IMR-90 (cell line): ENCODE measurements around the gene SCN1B. TPM values are rescaled to one million over a fixed set of nuclear protein-coding genes. Genes with fewer than 3 reads are reported as not detected.

Source experiments
- ATAC-seq: fragments of 200-7000 bp; cut with Tn5 transposase; 2 replicates; pipeline ENCODE4 v1.9.1; 2020; ENCODE audit warnings: low read depth, mild to moderate bottlenecking, moderate library complexity
- BruUV-seq: library from RNA; stranded (reverse); fragments of 400-500 nt; replicated peaks from 2 replicates; lab custom pipeline; 2021; lab: Mats Ljungman, UMichigan
- CTCF ChIA-PET: fragments of 300-600 bp; formaldehyde crosslinking; extraction: SDS; loops from one replicate; lab custom pipeline; 2021; ENCODE audit warnings: antibody characterized with exemption; lab: Yijun Ruan, JAX
- POLR2A ChIA-PET: fragments of 300-600 bp; sonication (Branson Sonifier 250); formaldehyde crosslinking; loops from one replicate; lab custom pipeline; 2022; ENCODE audit warnings: antibody characterized with exemption; ENCODE audit not compliant: unreplicated experiment; lab: Charles Lee
- DNase-seq: peaks from one replicate; pipeline ENCODE4 v3.0.0; 2013
- H2AFZ ChIP-seq: replicated peaks from 2 replicates; pipeline ENCODE3; 2013; ENCODE audit warnings: low read length, mild to moderate bottlenecking; ENCODE audit not compliant: poor library complexity
- H2AK5ac ChIP-seq: 2 replicates; pipeline ENCODE4 v1.6.1; 2013; ENCODE audit warnings: low read depth, low read length, inconsistent platforms
- H2AK9ac ChIP-seq: replicated peaks from 2 replicates; pipeline ENCODE3; 2013; ENCODE audit warnings: mild to moderate bottlenecking, low read depth, low read length, moderate library complexity; ENCODE audit not compliant: poor library complexity
- H2BK120ac ChIP-seq: 2 replicates; pipeline ENCODE4 v1.6.1; 2013; ENCODE audit warnings: low read depth, low read length, inconsistent platforms
- H2BK15ac ChIP-seq: 3 replicates; pipeline ENCODE4 v1.6.1; 2013; ENCODE audit warnings: low read depth, low read length, inconsistent platforms
- H2BK20ac ChIP-seq: 2 replicates; pipeline ENCODE4 v1.6.1; 2013; ENCODE audit warnings: low read depth, mild to moderate bottlenecking, inconsistent platforms, low read length, moderate library complexity
- H2BK5ac ChIP-seq: 2 replicates; pipeline ENCODE4 v1.6.1; 2013; ENCODE audit warnings: mild to moderate bottlenecking, low read depth, low read length, inconsistent platforms; ENCODE audit not compliant: poor library complexity, severe bottlenecking
- H3K14ac ChIP-seq: replicated peaks from 2 replicates; pipeline ENCODE4 v1.6.1; 2013; ENCODE audit warnings: low read depth, low read length, inconsistent platforms
- H3K18ac ChIP-seq: 2 replicates; pipeline ENCODE4 v1.6.1; 2013; ENCODE audit warnings: low read depth, low read length, control low read depth
- H3K23ac ChIP-seq: 2 replicates; pipeline ENCODE4 v1.6.1; 2013; ENCODE audit warnings: low read depth, low read length, inconsistent platforms
- H3K27ac ChIP-seq: 2 replicates; pipeline ENCODE4 v1.5.1; 2013; ENCODE audit warnings: mild to moderate bottlenecking, control low read depth, low read length; ENCODE audit not compliant: insufficient read depth
- H3K27me3 ChIP-seq: 2 replicates; pipeline ENCODE4 v1.6.1; 2013; ENCODE audit warnings: low read length; ENCODE audit not compliant: control insufficient read depth, insufficient read depth
- H3K36me3 ChIP-seq: 2 replicates; pipeline ENCODE4 v1.6.1; 2013; ENCODE audit warnings: low read length, mixed read lengths; ENCODE audit not compliant: control insufficient read depth, insufficient read depth
- H3K4ac ChIP-seq: 2 replicates; pipeline ENCODE4 v1.6.1; 2013; ENCODE audit warnings: low read depth, low read length, inconsistent platforms
- H3K4me1 ChIP-seq: 2 replicates; pipeline ENCODE4 v1.6.1; 2013; ENCODE audit warnings: low read length, mixed read lengths; ENCODE audit not compliant: control insufficient read depth, insufficient read depth
- H3K4me2 ChIP-seq: 2 replicates; pipeline ENCODE4 v1.6.1; 2013; ENCODE audit warnings: low read depth, mild to moderate bottlenecking, control low read depth, low read length, moderate library complexity
- H3K4me3 ChIP-seq: 2 replicates; pipeline ENCODE4 v1.5.1; 2013; ENCODE audit warnings: low read depth, mild to moderate bottlenecking, control low read depth, low read length, moderate library complexity; ENCODE audit not compliant: insufficient read depth
- H3K56ac ChIP-seq: 2 replicates; pipeline ENCODE4 v1.6.1; 2013; ENCODE audit warnings: low read length, inconsistent platforms; ENCODE audit not compliant: insufficient read depth; ENCODE audit errors: extremely low read depth
- H3K79me1 ChIP-seq, 2 experiments: 2 replicates each; pipeline ENCODE4 v1.6.1; 2013; ENCODE audit warnings: low read length in 2 of 2, inconsistent platforms in 1 of 2, low read depth in 1 of 2
- H3K9ac ChIP-seq: 2 replicates; pipeline ENCODE4 v1.6.1; 2013; ENCODE audit warnings: low read depth, low read length, control low read depth
- H3K9me1 ChIP-seq: 2 replicates; pipeline ENCODE4 v1.6.1; 2013; ENCODE audit warnings: low read length, inconsistent platforms; ENCODE audit not compliant: insufficient read depth
- H3K9me3 ChIP-seq: 2 replicates; pipeline ENCODE4 v1.6.1; 2013; ENCODE audit warnings: low read length; ENCODE audit not compliant: control insufficient read depth, insufficient read depth
- H4K20me1 ChIP-seq: 2 replicates; pipeline ENCODE4 v1.6.1; 2013; ENCODE audit warnings: low read length, inconsistent platforms; ENCODE audit not compliant: insufficient read depth
- H4K5ac ChIP-seq: 2 replicates; pipeline ENCODE4 v1.6.1; 2013; ENCODE audit warnings: mild to moderate bottlenecking, low read depth, low read length, control low read depth
- H4K8ac ChIP-seq, 2 experiments: 2 replicates each; pipeline ENCODE4 v1.6.1; 2013; ENCODE audit warnings: low read depth in 2 of 2, low read length in 2 of 2, control low read depth in 1 of 2, inconsistent platforms in 1 of 2
- H4K91ac ChIP-seq: 2 replicates; pipeline ENCODE4 v1.6.1; 2013; ENCODE audit warnings: low read depth, low read length, inconsistent platforms; ENCODE audit not compliant: insufficient read depth
- BHLHE40 ChIP-seq: fragments of 150-350 bp; IDR thresholded peaks from 2 replicates; pipeline ENCODE4 v1.6.1; 2016; ENCODE audit warnings: mild to moderate bottlenecking, low read depth, low read length
- CEBPB ChIP-seq: IDR thresholded peaks from 2 replicates; pipeline ENCODE4 v1.6.1; 2012; ENCODE audit warnings: low read depth, low read length, improper control_type of control experiment
- CHD1 ChIP-seq: IDR thresholded peaks from 2 replicates; pipeline ENCODE4 v1.6.1; 2012; ENCODE audit warnings: low read depth, low read length, improper control_type of control experiment
- FOS ChIP-seq: fragments of 150-350 bp; IDR thresholded peaks from 2 replicates; pipeline ENCODE4 v1.6.1; 2016; ENCODE audit warnings: low read depth, low read length
- MAFK ChIP-seq: IDR thresholded peaks from 2 replicates; pipeline ENCODE4 v1.6.1; 2012; ENCODE audit warnings: low read depth, low read length, improper control_type of control experiment
- MAZ ChIP-seq: IDR thresholded peaks from 2 replicates; pipeline ENCODE4 v1.6.1; 2012; ENCODE audit warnings: low read depth, mild to moderate bottlenecking, low read length, improper control_type of control experiment, moderate library complexity, borderline replicate concordance
- MXI1 ChIP-seq: IDR thresholded peaks from 2 replicates; pipeline ENCODE4 v1.6.1; 2012; ENCODE audit warnings: low read depth, mild to moderate bottlenecking, low read length, moderate library complexity, borderline replicate concordance
- NFE2L2 ChIP-seq: fragments of 150-350 bp; IDR thresholded peaks from 2 replicates; pipeline ENCODE4 v1.6.1; 2016; ENCODE audit warnings: low read depth, mild to moderate bottlenecking, low read length
- POLR2A ChIP-seq: IDR thresholded peaks from 2 replicates; pipeline ENCODE4 v1.6.1; 2012; ENCODE audit warnings: mild to moderate bottlenecking, low read depth, low read length
- RAD21 ChIP-seq: IDR thresholded peaks from 2 replicates; pipeline ENCODE4 v1.6.1; 2012; ENCODE audit warnings: low read length, improper control_type of control experiment
- RCOR1 ChIP-seq: IDR thresholded peaks from 2 replicates; pipeline ENCODE4 v1.6.1; 2012; ENCODE audit warnings: mild to moderate bottlenecking, low read length, improper control_type of control experiment; ENCODE audit not compliant: insufficient replicate concordance
- RFX5 ChIP-seq: IDR thresholded peaks from 2 replicates; pipeline ENCODE4 v1.8.0; 2012; ENCODE audit warnings: low read depth, mild to moderate bottlenecking, low read length, moderate library complexity
- USF2 ChIP-seq: fragments of 150-350 bp; IDR thresholded peaks from 2 replicates; pipeline ENCODE4 v1.6.1; 2017; ENCODE audit warnings: mild to moderate bottlenecking, antibody characterized with exemption, low read length, low read depth
- WGBS, 2 experiments: methylation state at CpG; one replicate each; pipeline versions ENCODE4 v1.1.5 to v1.1.7; 2013; ENCODE audit warnings: missing lambda C conversion rate in 2 of 2; ENCODE audit not compliant: insufficient read length in 1 of 2; ENCODE audit errors: extremely low coverage in 2 of 2; 5-methylcytosine and 5-hydroxymethylcytosine counted together
- dilution Hi-C: fragments of 300-500 bp; cut with HindIII; formaldehyde crosslinking; loops from one replicate; pipeline ENCODE4 v1.14.3; 2018; ENCODE audit warnings: low sequenced_read_pairs; ENCODE audit not compliant: unreplicated experiment
- in situ Hi-C: fragments of 300-500 bp; cut with MboI; formaldehyde crosslinking; loops from 3 replicates; pipeline ENCODE4 v1.14.3; 2019; ENCODE audit warnings: low sequenced_read_pairs, inconsistent platforms, mixed read lengths
- intact Hi-C: fragments of 100-400 bp; cut with micrococcal nuclease; formaldehyde crosslinking; loops from 2 replicates; pipeline ENCODE4 v1.10.0; 2022
- polyA plus RNA-seq, 3 experiments: library from polyadenylated mRNA; depleted of rRNA; stranded (reverse); fragments of >200 nt; gene quantifications; 2 replicates each; pipeline ENCODE4 v1.2.3, GENCODE V29; 2012; ENCODE audit warnings: low replicate concordance in 1 of 3
- total RNA-seq: library from RNA; depleted of rRNA; stranded (reverse); fragments of >200 nt; gene quantifications from 2 replicates; pipeline ENCODE4 v1.2.3, GENCODE V29; 2012
- TF ChIP-seq, protein P1 (sequence below): conservative IDR thresholded peaks from 2 replicates; pipeline ENCODE4 v1.5.1; 2012; ENCODE audit warnings: mild to moderate bottlenecking, low read depth, low read length, improper control_type of control experiment

SCN1B gene
- total and polyA plus RNA-seq, 2 of the 4 experiments (the other 2 are of a cell fraction) = 2.0 to 9.6 TPM

GRCh38 chr19:35011091-35011689 is 19.1 kb upstream of the SCN1B start:
- Histone ChIP-seq H3K18ac (no peak overlapping the region), H2BK20ac (no peak overlapping the region), H2BK5ac (no peak overlapping the region), H3K27ac (no peak overlapping the region), H3K4me1 (peaks cover 7% of the 10 kb centered on the region), H3K56ac (no peak overlapping the region), H3K14ac (no peak overlapping the region), H2BK15ac (no peak overlapping the region), H3K36me3 (peaks cover 60% of the 10 kb centered on the region), H3K79me1 (peaks cover 2 to 52% of the 10 kb centered on the region in 2 experiments; a peak in 3 of 4 replicates), H3K4me3 (no peak overlapping the region), H4K8ac (no peak overlapping the region), H3K23ac (no peak overlapping the region), H2AFZ (no peak overlapping the region), H3K4me2 (no peak overlapping the region), H3K27me3 (no peaks in the 10 kb centered on the region), H2BK120ac (no peak overlapping the region), H4K5ac (no peak overlapping the region), H3K9me1 (peaks cover 8% of the 10 kb centered on the region), H3K4ac (no peak overlapping the region), H2AK5ac (no peak overlapping the region), H3K9me3 (no peaks in the 10 kb centered on the region), H4K20me1 (peaks cover 22% of the 10 kb centered on the region), H4K91ac (no peak overlapping the region), H3K9ac (no peak overlapping the region), H2AK9ac (no peak overlapping the region)
- ATAC-seq = no peak
- CTCF ChIA-PET = interaction anchor here (0.7 kb wide), 1 partner anchor 20 kb away, joined by 6 read pairs; no protein-coding TSS in a partner anchor
- TF ChIP-seq NFE2L2 (no peak), RAD21 (no peak), BHLHE40 (no peak), CHD1 (no peak), MAFK (no peak), FOS (no peak), CEBPB (no peak), POLR2A (no peak), RFX5 (no peak), MXI1 (no peak), MAZ (no peak), RCOR1 (no peak), USF2 (no peak)
- TF ChIP-seq, protein P1, sequence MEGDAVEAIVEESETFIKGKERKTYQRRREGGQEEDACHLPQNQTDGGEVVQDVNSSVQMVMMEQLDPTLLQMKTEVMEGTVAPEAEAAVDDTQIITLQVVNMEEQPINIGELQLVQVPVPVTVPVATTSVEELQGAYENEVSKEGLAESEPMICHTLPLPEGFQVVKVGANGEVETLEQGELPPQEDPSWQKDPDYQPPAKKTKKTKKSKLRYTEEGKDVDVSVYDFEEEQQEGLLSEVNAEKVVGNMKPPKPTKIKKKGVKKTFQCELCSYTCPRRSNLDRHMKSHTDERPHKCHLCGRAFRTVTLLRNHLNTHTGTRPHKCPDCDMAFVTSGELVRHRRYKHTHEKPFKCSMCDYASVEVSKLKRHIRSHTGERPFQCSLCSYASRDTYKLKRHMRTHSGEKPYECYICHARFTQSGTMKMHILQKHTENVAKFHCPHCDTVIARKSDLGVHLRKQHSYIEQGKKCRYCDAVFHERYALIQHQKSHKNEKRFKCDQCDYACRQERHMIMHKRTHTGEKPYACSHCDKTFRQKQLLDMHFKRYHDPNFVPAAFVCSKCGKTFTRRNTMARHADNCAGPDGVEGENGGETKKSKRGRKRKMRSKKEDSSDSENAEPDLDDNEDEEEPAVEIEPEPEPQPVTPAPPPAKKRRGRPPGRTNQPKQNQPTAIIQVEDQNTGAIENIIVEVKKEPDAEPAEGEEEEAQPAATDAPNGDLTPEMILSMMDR = no peak
- DNase-seq = no peak
- in situ Hi-C loops = no loop called here
- POLR2A ChIA-PET = no interaction called here
- BruUV-seq = no TSS peak
- dilution Hi-C loops = no loop called here
- intact Hi-C loops = no loop called here
- 100% methylated on average over 7 of the region's 13 CpGs; no CpG with 5 or more reads in 1 of the 2 experiments for WGBS, 2 experiments
